NCI-H748 (cell line): Measurements from ENCODE around the gene NWD2.

Source experiments
- DNase-seq: peaks from one replicate; lab custom pipeline; 2025; ENCODE audit not compliant: unreplicated experiment; lab: John Stamatoyannopoulos, UW

NWD2 gene

DNA sequence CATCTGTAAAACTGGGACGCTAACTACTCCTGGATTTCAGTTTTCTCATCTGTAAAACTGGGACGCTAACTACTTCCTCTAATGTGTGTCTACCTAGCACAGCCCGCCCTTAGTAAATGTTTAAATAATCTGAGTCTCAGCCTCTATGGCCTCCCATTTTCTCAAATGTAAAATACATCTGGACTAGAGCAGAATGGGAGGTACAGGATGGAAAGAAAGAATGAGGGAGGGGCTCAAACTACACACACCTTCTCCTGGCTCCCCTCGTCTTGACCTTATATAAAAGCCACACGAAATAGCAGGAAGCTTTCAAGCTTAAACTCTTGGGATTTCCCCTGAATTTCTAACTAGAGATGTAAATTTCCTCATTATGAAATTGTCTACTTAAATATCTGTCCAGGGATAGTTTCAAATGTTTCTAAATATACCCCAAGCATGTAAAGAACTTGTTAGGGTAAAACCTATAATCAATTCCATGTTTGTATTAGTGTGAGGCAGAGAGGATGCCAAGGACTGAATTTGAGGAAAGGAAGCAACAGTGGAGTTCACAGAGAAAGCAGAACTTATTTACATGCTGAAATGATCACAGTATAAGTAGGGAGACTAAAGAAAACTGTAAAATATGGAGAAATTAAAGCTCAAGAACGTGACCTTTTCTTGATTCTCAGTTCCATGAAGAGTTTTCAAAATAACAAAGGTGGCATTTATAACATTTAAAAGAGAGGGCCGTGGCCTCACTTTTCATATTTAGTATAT, 220.0 kb downstream of the NWD2 start:
- no peak for DNase-seq

DNA sequence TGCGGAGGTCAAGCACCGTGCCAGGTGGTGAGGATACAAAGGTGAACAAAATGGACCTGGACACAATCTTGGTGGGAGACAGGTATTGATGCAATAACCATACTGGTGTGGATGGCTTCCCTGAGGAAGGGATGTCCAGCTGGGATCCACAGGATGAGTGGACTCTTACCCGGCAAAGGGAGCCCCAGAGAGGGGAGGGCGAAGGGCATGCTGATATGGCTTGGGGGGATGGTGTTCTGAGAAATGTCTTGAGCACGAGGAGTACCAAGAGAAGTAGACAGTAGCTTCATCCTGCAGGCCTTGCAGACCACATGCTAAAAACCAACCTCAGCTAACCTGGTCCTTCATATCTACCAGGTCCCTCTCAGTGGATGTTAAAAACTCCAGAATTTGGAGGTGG, 220.8 kb downstream of the NWD2 start:
- DNase-seq: no peak

DNA sequence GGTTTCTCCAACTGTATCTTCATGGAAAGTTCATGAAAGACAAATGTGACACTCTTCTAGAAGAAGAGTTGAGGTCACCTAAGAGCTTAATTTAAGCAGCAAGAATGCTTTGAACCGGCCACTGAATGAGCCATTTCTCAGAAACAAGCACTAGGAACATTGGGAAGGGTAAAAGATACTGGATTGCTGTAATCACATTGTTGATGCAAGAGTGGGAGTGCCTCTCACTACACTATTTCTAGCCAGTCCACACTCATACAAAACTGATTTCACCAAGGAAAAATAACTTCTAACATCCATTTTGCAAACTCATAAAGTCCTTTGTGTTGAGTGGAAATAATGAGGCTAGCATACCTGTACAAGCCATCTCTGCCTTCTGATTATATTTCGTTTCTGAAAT, 221.3 kb downstream of the NWD2 start:
- no peak for DNase-seq

DNA sequence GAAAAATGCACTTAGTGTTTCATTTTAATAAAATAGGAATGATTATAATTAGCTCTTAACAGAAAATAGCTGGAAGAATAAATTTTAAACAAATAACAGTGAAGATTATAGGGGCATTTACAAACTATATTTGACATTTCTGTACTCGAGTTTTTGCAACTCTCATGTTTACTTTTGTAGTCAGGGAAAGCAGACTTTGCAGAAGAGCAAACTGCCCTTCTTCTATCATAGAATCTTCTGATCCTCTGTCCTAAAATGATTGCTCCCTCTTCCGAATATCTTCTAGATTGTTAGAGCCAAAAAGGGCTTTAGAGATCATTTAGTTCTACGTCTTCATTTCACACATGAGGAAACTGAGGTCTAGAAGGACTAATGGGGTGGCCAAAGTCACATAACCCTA, 222.7 kb downstream of the NWD2 start:
- no peak for DNase-seq

- DNase-seq: no peak
Observed at GRCh38 chr4:37467824-37468223, 223.3 kb downstream of the NWD2 start.

GRCh38 chr4:37469286-37469685, 224.7 kb downstream of the NWD2 start:
- DNase-seq: no peak

- DNase-seq: no peak
Observed at GRCh38 chr4:37470245-37470644, 225.7 kb downstream of the NWD2 start.

DNA sequence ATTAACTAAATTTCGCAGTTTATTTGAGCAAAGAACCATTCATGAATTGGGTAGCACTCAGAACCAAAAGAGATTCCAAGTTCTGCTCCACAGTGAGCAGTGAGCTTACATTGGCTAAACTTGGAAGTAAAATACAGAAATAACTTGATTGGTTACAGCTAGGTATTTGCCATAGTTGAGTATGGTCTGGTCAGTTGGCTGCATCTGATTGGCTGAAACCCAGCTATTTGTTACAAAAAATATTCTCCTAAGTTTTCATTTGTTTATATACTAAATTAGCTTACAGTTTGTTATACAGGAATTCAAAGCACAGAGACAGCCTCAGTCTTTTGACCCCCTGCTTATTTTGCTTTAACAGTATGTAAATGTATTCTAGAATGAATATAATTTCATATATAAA, 226.6 kb downstream of the NWD2 start:
- DNase-seq: no peak

DNA sequence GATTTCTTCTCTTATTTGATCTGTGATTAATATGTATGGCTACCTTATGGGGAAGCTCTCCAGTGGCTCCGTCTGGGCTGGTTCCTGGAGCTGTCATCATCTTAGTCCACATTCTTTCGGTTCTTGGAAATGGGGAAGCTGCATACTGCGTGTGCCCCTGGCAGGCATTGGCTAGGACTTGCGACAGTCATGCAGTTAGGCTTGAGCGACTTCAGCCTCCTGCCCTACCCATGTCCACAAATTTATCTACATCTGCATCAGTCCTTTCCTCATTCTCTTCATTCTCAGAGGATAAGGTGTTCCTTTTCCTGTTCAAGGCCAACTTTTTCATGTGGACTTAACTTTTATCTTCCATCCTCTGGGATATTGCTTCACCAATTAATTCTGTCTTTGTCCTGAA, 227.4 kb downstream of the NWD2 start:
- no peak for DNase-seq

DNA sequence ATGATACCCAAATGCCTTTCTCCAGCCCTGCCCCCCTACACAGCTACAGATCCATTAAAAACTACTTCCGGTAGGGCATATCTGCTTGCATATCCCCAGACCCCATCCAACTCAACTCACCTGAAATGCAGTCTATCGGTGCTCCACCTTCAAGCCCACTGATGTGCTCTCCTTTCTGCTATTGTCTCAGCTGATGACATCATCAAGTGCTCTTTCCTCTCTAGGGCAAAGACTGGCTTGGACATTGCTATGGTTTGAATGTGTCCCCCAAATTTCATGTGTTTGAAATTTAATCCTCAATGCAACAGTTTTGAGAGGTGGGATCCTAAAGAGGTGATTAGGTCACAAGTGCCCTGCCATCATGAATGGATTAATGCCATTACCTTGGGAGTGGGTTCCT, 229.3 kb downstream of the NWD2 start:
- DNase-seq: no peak

DNA sequence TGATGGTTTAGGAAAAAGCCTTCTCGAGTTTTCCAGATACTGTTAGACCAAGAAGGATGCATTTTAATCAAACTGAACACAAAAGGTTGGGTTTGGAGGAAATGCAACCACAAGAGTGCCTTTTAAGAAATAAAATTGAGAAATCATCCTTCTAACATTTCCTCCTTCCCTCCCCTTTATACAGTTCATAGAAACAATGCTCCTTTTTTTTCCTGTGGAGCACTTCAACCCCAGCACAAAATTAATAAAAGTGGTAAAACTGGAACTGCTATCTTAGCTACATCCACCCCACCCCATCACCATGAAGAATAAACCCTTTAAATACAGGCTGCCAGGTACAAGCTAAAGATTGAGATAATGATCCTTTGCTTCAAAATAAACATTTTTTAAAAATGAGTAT, 230.5 kb downstream of the NWD2 start:
- no peak for DNase-seq

DNA sequence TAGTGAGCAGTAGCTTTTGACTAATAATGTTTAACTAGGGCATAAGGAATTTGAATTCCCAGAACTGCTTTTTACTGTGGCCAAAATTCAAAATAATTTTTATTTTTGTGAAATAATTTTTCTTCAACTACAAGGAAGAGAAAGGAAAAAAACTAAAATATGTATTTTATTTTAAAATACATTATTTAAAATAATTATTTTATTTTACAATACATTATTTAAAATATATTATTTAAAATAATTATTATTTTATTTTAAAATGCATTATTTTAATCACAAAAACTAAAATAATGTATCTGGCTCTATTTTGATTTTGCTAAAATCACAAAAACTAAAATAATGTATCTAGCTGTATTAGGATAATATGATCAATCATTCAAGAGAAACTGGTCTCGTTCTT, 231.2 kb downstream of the NWD2 start:
- DNase-seq: no peak

DNA sequence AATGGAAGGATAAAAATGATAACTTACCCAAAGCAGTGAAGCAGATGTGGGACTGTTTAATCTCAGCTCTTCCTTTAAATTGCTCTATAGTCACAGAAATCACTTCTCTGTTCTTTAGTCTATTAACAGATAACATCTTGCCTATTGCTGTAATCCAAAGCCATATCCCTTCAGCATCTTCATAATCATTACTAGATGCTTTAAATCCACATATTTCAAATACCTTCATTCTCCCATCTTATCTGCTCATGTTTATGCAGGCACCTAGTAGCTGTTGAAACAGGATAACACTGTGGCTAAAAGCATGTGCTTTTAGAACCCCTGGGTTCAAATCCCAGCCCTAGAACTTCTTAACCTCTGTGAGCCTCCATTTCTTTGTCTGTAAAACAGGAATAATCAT, 231.7 kb downstream of the NWD2 start:
- no peak for DNase-seq

DNA sequence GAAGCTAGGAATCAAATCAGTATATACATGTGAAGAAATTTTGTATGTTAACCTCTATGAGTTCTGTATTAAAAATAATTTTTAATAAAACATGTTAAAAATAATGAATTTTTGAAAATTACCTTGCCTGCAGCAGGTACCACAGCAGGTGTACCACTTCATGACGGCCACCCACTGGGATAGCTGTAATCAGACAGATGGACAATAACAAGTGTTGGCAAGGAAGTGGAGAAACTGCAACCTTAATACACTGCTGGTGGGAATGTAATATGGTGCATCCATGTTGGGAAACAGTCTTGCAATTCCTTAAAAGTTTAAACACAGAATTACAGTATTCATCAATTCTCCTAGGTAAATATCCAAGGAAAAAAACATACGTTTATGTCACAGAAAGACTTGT, 232.1 kb downstream of the NWD2 start:
- no peak for DNase-seq

GRCh38 chr4:37477126-37477525, 232.6 kb downstream of the NWD2 start:
- DNase-seq: no peak

GRCh38 chr4:37478151-37478550, 233.6 kb downstream of the NWD2 start:
- no peak for DNase-seq

DNA sequence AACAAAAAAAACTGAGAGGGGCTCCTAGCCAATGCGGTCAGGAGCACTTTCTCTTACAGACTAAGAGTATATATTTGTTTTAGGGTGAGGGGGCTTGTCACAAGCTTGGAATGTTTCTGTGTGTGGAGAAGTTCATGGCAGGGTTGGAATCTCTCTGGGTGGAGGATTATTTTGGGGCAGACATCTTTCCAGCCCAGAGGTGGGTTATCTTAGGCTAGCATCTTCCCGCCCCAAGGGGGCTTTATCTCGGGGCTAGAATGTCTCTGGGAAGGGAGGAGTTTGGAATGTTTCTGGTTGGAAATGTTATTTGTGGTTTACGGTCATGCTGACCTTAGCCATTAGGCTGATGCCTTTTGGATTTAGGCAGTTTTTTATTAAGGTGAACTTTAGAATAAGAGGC, 236.0 kb downstream of the NWD2 start:
- DNase-seq: no peak

- no peak for DNase-seq
Observed at GRCh38 chr4:37481547-37482122, 237.1 kb downstream of the NWD2 start.

- DNase-seq: no peak
Observed at GRCh38 chr4:37482236-37482913, 237.8 kb downstream of the NWD2 start.

DNA sequence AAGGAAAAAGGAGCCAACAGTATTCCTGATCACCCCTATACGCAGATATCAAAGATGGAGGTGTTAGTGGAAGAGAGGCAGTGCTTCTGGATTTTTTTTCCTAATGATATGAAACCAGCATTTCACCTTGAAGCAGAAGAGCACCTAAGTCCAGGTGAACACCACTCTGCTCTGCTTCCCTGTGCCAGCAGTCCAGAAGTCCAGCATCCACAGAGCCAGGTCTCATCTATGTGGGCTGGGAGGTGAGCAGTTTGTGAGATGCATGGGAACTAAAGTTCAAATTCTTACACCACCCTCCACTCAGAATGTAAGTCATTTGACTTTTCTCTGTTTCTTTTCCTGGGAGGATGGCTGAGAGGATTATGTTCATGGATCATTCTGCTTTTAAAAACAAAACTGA, 239.1 kb downstream of the NWD2 start:
- DNase-seq: no peak

DNA sequence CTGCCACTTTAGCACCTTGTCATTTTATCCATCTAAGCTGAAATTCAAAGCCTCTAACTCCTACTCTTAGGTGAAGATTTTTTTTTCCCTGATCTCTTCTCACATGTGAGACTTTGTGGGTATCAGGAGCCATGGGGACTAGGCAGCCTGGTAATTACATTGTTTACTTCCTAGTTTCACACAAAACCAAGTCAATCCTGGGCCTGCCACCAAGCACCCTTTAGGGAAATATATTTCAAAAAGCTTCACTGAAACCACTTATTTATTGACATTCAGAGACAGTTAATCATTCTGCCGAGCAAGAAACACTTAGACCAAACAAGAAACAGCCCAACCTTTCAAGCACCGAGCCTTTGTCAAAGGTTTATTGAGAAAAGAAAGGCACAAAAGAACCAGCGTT, 241.6 kb downstream of the NWD2 start:
- DNase-seq: no peak

- DNase-seq: no peak
Observed at GRCh38 chr4:37487668-37488067, 243.1 kb downstream of the NWD2 start.

- no peak for DNase-seq
Observed at GRCh38 chr4:37489697-37490096, 245.2 kb downstream of the NWD2 start.
